Skeletal muscle satellite cell (primary cell): Measurements from ENCODE around the gene ANKFN1.

Experiments
- H3K27me3 ChIP-seq: 2 replicates; pipeline ENCODE4 v1.7.0; 2013; ENCODE audit warnings: low read length; ENCODE audit not compliant: control insufficient read depth, insufficient read depth
- H3K36me3 ChIP-seq: 2 replicates; pipeline ENCODE4 v1.7.0; 2013; ENCODE audit warnings: mild to moderate bottlenecking, control low read depth, low read length; ENCODE audit not compliant: insufficient read depth
- H3K4me1 ChIP-seq: 2 replicates; pipeline ENCODE4 v1.7.0; 2013; ENCODE audit warnings: low read length; ENCODE audit not compliant: control insufficient read depth, insufficient read depth
- H3K4me2 ChIP-seq: 2 replicates; pipeline ENCODE4 v1.7.0; 2013; ENCODE audit warnings: mild to moderate bottlenecking, low read length
- H3K4me3 ChIP-seq: 2 replicates; pipeline ENCODE4 v1.7.0; 2013; ENCODE audit warnings: low read length
- H3K9ac ChIP-seq: 2 replicates; pipeline ENCODE4 v1.7.0; 2013; ENCODE audit warnings: mild to moderate bottlenecking, low read depth, low read length, moderate library complexity
- H3K9me3 ChIP-seq: replicated peaks from 2 replicates; pipeline ENCODE4 v1.7.0; 2013; ENCODE audit warnings: mild to moderate bottlenecking, control low read depth, low read length

The ANKFN1 gene

DNA sequence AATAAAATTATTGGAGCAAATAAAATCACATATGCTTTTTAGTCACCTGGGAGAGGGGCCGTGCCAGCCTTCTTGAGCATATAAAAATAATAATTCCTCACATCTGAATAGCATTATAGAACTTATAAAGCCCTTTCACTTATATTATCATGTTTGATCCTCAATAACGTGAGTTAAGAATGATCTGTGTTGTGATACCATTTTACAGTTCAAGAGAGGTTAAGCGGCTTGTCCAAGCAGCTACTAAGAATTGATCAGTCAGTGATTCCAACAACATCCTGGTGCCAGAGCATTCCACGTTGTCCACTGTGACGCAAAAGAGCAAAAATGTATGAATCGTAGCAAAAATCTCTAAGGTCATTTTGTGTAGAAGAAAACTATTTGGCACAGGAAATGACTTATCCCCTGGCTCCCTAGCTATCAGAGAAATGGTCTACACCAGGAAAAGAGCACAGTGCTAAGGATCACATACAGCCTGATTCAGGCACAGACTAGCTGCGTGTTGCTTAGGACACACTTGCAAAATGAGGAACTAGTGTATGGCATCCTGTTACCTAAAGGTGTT is 33.0 kb downstream of the ANKFN1 start:
- Histone ChIP-seq H3K4me1 (peaks cover 26% of the 10 kb centered on the region), H3K4me3 (no peak overlapping the region), H3K9ac (peak overlapping the region; percentile 81), H3K9me3 (no peaks in the 10 kb centered on the region), H3K4me2 (peak overlapping the region; percentile 68), H3K36me3 (no peaks in the 10 kb centered on the region), H3K27me3 (no peaks in the 10 kb centered on the region)

DNA sequence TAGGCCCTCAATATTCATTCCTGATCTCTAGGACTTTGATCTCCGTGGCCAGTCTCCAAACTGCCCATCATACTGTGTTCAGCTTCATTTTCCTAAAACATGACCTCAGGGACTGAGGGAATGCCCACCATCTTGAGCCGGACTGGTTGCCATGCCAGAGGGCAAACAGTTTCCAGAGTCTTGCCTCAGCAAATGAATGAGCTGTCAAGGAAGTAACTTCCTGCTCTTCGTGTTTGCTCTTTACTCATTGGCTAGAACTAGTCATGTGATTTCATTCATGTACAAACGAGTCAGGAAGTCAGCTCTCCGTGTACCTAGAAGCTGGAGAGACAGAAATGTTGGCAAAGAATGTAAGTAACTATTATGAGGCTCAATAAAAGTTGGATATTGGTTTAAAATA is 50.2 kb downstream of the ANKFN1 start:
- H3K36me3 ChIP-seq, result no peaks in the 10 kb centered on the region
- no peaks in the 10 kb centered on the region for H3K9me3 ChIP-seq
- no peak overlapping the region for H3K4me3 ChIP-seq
- no peak overlapping the region for H3K9ac ChIP-seq
- H3K27me3 ChIP-seq, result no peaks in the 10 kb centered on the region
- no peaks in the 10 kb centered on the region for H3K4me1 ChIP-seq
- no peak overlapping the region for H3K4me2 ChIP-seq

DNA sequence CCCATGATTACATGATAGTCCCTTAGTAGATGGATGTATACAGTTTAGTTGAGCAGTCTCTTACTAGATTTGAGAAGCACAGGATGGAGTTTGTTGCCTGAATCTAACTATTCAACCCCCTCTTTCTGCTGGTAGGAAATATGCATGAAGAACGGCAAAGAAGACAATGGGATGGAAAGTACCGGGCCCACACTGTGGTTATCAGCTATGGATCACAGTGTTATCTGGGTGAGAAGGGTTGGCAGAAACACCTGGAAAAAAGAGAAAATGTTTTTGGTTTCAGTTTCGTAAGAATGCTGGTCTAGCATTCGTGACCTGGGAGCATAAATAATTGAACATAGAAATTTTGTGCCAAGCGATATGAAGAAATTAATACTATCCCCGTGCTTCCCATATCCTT is 53.1 kb downstream of the ANKFN1 start:
- no peaks in the 10 kb centered on the region for H3K27me3 ChIP-seq
- no peaks in the 10 kb centered on the region for H3K4me1 ChIP-seq
- no peaks in the 10 kb centered on the region for H3K9me3 ChIP-seq
- no peaks in the 10 kb centered on the region for H3K36me3 ChIP-seq
- H3K4me3 ChIP-seq, result no peak overlapping the region
- H3K4me2 ChIP-seq, result no peak overlapping the region
- H3K9ac ChIP-seq, result no peak overlapping the region

DNA sequence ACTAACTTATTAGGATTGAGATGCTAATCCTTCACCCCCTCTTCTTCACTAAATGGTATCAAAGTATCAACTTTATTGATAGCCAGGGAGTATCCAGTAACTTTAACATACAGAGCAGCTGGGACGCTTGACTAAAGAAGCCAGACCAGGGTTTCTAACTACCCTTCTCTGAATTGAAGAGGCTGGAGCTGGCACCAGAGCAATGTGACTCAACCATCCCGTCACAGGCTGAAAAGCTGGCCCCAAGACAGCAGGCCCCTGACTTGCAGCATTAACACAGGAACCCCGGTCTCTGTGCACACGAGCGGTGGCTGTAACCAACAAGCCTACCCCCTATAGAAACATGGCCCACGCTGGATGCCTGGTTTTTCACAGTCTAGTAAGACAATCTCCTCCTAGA is 59.8 kb downstream of the ANKFN1 start:
- Histone ChIP-seq H3K36me3 (no peaks in the 10 kb centered on the region), H3K4me2 (peak overlapping the region; percentile 28), H3K4me1 (peaks cover 7% of the 10 kb centered on the region), H3K9me3 (no peaks in the 10 kb centered on the region), H3K27me3 (no peaks in the 10 kb centered on the region), H3K4me3 (no peak overlapping the region), H3K9ac (no peak overlapping the region)

DNA sequence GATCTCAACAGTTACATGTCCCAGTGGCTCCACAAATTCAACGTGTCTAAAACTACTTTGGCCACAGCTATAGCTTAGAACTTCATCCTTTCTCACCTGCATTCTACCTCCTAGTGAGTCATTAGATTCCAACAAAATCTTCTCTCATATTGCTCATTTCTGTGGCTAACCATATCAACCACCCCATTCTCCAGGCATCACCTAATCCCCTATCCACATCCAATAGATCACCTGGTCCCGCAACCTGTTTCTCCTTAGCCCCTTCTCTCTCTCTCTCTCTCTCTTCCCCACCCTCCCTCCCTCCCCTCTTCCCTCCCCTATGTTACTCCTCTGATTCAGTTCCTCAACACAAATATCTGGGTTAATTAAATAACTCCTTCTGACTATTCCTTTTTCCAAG is 64.6 kb downstream of the ANKFN1 start:
- H3K9ac ChIP-seq, result no peak overlapping the region
- no peak overlapping the region for H3K4me3 ChIP-seq

DNA sequence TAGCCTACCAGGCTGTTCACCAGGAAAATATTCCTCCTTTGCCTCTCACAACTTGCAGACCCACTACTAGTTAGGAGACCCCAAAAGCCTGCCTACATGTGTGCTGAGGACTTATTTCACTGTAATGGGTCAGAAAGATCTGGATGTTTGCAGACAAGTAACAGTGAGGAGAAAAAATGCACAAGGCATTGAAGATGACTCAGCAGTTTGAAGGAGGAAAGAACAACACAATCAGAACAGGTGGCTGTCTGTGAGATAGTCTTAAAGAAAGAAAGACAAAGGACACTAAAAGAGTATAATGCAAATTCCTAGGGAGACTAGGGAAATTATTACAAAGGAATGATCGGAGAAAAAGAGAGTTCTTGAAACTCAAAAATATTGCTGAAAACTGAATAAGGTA is 69.0 kb downstream of the ANKFN1 start:
- H3K27me3 ChIP-seq, result no peaks in the 10 kb centered on the region
- no peaks in the 10 kb centered on the region for H3K9me3 ChIP-seq
- H3K4me1 ChIP-seq, result peaks cover 6% of the 10 kb centered on the region
- no peak overlapping the region for H3K4me2 ChIP-seq
- no peaks in the 10 kb centered on the region for H3K36me3 ChIP-seq
- H3K4me3 ChIP-seq, result no peak overlapping the region
- H3K9ac ChIP-seq, result no peak overlapping the region

More for the DNA sequence above, 64.6 kb downstream of the ANKFN1 start:
- Histone ChIP-seq H3K27me3 (no peaks in the 10 kb centered on the region), H3K4me2 (no peak overlapping the region), H3K36me3 (no peaks in the 10 kb centered on the region), H3K9me3 (no peaks in the 10 kb centered on the region), H3K4me1 (peaks cover 11% of the 10 kb centered on the region)

DNA sequence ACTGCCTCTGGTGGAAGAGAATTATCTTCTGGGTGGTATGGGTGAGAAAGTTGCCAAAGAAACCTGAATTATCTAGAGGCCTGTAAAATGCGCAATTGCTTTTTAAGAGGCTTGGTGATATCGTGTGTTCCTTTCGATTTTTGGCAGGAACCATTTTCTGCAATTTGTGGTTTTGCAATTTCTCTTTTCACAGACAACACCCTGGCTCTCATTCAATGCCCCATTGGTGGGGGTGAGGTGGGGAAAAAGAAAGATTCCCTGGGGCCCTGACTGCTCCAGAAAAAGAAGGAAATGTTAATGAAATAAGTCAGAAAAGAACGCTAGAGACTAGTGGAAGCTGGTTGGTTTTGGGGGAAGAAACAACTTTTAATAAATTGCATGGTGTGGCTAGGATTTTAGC is 77.4 kb downstream of the ANKFN1 start:
- Histone ChIP-seq H3K36me3 (no peaks in the 10 kb centered on the region), H3K4me2 (peak overlapping the region; percentile 64), H3K4me3 (no peak overlapping the region), H3K4me1 (peaks cover 13% of the 10 kb centered on the region), H3K9ac (no peak overlapping the region), H3K9me3 (no peaks in the 10 kb centered on the region), H3K27me3 (no peaks in the 10 kb centered on the region)

DNA sequence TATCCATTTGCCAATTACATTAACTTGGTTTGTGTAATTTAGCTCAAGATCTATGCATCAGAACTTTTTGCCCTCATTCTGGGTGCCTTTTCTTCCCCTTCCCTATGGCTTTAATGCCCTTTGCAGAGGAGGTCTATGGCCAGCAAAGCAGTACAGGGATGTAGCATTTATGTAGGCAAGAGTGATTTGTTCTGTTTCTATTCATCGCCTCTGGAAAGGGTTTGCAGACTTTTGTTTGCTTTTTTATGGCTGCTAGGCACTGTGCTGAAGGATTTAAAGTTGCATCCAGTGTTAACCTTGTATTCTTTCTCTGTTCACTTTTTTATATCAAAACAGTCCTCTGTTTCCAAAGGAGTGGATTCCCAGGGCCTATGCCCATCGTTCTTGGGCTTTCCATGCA is 78.0 kb downstream of the ANKFN1 start:
- no peak overlapping the region for H3K4me2 ChIP-seq
- no peaks in the 10 kb centered on the region for H3K36me3 ChIP-seq
- peaks cover 13% of the 10 kb centered on the region for H3K4me1 ChIP-seq
- H3K4me3 ChIP-seq, result no peak overlapping the region
- no peaks in the 10 kb centered on the region for H3K27me3 ChIP-seq
- H3K9ac ChIP-seq, result no peak overlapping the region
- no peaks in the 10 kb centered on the region for H3K9me3 ChIP-seq

DNA sequence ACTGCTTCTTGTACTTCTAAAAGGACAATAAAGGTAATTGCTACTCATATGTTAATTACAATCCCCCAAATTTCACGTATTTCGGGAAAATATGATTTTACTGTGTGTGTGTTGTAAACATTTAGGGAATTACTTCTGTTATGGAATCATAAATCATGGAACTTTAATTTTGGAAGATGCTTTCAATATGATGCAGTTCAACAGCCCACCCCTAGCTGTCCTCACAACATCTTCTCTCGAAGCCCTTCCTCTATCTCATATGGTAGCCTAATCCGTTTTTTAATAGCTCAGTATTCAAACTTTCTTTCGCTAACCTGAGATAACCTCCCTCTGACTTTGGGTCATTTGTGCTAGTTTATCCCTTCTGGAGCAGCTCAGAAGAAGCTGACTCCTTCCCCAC is 78.4 kb downstream of the ANKFN1 start:
- Histone ChIP-seq H3K27me3 (no peaks in the 10 kb centered on the region), H3K4me2 (no peak overlapping the region), H3K4me3 (no peak overlapping the region), H3K9me3 (no peaks in the 10 kb centered on the region), H3K4me1 (peaks cover 13% of the 10 kb centered on the region), H3K36me3 (no peaks in the 10 kb centered on the region), H3K9ac (no peak overlapping the region)

DNA sequence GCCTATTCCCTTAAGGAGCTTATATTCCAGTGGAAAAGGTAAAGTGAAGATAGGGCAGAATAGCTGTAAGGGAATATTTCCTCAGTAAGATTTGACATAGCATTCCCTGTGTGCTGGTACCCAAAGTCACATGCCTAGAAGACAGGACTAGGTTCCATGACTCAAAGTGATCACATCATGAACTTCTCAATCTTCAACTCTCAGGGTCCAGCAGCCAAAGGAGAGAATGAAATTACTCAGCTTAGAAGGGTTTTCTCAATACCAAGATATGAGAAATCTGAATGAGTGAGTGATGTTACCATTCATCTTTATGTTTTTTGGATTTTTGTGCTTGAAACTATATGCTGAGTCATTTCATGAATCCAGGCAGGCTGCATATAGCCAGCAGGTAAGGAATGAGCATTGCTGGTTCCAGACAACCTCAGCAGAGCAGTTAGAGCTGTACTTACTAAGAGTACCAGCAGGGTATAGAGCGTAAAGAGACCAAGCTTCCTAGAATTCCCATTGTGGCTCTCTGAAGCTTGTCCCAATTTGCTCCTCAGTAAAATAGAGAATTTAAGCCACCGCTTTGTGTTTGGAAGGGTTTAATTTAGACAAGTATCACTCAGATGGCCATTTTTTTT is 91.1 kb downstream of the ANKFN1 start:
- H3K9ac ChIP-seq, result no peak overlapping the region
- H3K4me2 ChIP-seq, result no peak overlapping the region
- no peak overlapping the region for H3K4me3 ChIP-seq
- H3K36me3 ChIP-seq, result no peaks in the 10 kb centered on the region
- H3K9me3 ChIP-seq, result no peaks in the 10 kb centered on the region
- H3K27me3 ChIP-seq, result no peaks in the 10 kb centered on the region
- H3K4me1 ChIP-seq, result no peaks in the 10 kb centered on the region

DNA sequence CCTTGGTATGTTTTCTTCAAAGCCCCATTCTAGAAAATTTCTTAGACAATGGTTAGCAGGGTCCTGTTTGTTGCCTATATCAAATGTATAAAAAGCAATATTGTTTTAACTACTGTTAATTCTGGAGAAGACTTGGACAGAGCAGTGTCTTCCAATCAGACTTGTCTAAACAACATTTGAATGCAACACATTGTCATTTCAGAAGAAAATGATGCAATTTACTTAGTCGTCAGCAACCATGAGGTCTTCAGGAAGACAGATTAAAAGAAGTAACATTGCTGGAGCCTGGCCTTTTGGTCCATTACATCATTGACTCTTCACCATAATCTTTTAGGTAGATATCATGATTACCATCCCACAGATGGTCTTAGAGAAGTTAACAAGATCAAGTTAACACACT is 94.5 kb downstream of the ANKFN1 start:
- no peak overlapping the region for H3K4me3 ChIP-seq
- H3K36me3 ChIP-seq, result no peaks in the 10 kb centered on the region
- H3K4me1 ChIP-seq, result no peaks in the 10 kb centered on the region
- no peak overlapping the region for H3K9ac ChIP-seq
- H3K9me3 ChIP-seq, result no peaks in the 10 kb centered on the region
- H3K4me2 ChIP-seq, result no peak overlapping the region
- H3K27me3 ChIP-seq, result no peaks in the 10 kb centered on the region

DNA sequence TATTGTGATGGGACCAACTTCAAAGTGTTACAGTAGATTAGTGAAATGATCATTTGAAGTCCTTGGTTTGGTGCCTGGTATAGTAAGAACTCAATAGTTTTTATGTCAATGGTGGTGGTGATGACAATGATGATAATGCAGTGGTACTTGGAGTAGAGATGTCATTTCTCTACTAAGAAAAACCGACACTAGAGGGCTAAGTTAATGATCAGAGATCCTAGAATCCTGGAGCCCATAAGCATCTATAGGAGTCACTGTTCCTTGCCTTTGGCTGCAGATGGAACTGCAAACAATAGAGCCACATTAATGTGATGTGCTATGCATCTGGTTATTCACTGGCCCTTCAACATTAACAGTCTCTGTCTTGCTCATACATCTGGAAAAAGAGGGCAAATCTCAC is 103.8 kb downstream of the ANKFN1 start:
- H3K9me3 ChIP-seq, result no peaks in the 10 kb centered on the region
- no peaks in the 10 kb centered on the region for H3K27me3 ChIP-seq
- no peak overlapping the region for H3K4me3 ChIP-seq
- H3K9ac ChIP-seq, result no peak overlapping the region
- H3K36me3 ChIP-seq, result no peaks in the 10 kb centered on the region
- H3K4me2 ChIP-seq, result no peak overlapping the region
- H3K4me1 ChIP-seq, result no peaks in the 10 kb centered on the region
